Upper lobe of right lung (tissue), 1 donor: Measurements from ENCODE around the gene LLGL2. TPM values are rescaled to one million over a fixed set of nuclear protein-coding genes. Genes with fewer than 3 reads are reported as not detected.

Experiments
- ATAC-seq: fragments of 200-7000 bp; cut with Tn5 transposase; one replicate; pipeline ENCODE4 v1.9.1; 2020; ENCODE audit warnings: mild to moderate bottlenecking, moderate library complexity
- DNase-seq: peaks from one replicate; pipeline ENCODE4 v3.0.0-alpha.2; 2020
- H3K27ac ChIP-seq: fragments of 200-600 bp; one replicate; pipeline ENCODE4 v1.8.0; 2022
- H3K27me3 ChIP-seq: fragments of 200-600 bp; one replicate; pipeline ENCODE4 v1.8.0; 2022; ENCODE audit warnings: mild to moderate bottlenecking
- H3K36me3 ChIP-seq: fragments of 200-600 bp; one replicate; pipeline ENCODE4 v1.8.0; 2022
- H3K4me1 ChIP-seq: fragments of 200-600 bp; one replicate; pipeline ENCODE4 v1.8.0; 2022
- H3K4me3 ChIP-seq: fragments of 200-600 bp; one replicate; pipeline ENCODE4 v1.8.0; 2022; ENCODE audit warnings: mild to moderate bottlenecking
- H3K9me3 ChIP-seq: fragments of 200-600 bp; one replicate; pipeline ENCODE4 v1.8.0; 2022
- intact Hi-C: fragments of 100-400 bp; cut with DNase I; formaldehyde crosslinking; loops from one replicate; pipeline ENCODE4 v1.11.0; 2022
- total RNA-seq: library from RNA; stranded (reverse); fragmentation: NEBNext Ultra II Directional; extraction: Animal tissue kit (Norgen Biotek cat#: 25700); gene quantifications from one replicate; pipeline ENCODE4 v1.2.1, GENCODE V29; 2021
- TF ChIP-seq, protein P1 (sequence below): fragments of 200-600 bp; IDR thresholded peaks from one replicate; pipeline ENCODE4 v1.8.0; 2022; ENCODE audit warnings: antibody characterized with exemption
- donor health status: DM: no; HTN: yes; CAD: no; lungs with severe emphysema.

Gene LLGL2
- total RNA-seq, 1 donor from 2014 or later, result 133 TPM

DNA sequence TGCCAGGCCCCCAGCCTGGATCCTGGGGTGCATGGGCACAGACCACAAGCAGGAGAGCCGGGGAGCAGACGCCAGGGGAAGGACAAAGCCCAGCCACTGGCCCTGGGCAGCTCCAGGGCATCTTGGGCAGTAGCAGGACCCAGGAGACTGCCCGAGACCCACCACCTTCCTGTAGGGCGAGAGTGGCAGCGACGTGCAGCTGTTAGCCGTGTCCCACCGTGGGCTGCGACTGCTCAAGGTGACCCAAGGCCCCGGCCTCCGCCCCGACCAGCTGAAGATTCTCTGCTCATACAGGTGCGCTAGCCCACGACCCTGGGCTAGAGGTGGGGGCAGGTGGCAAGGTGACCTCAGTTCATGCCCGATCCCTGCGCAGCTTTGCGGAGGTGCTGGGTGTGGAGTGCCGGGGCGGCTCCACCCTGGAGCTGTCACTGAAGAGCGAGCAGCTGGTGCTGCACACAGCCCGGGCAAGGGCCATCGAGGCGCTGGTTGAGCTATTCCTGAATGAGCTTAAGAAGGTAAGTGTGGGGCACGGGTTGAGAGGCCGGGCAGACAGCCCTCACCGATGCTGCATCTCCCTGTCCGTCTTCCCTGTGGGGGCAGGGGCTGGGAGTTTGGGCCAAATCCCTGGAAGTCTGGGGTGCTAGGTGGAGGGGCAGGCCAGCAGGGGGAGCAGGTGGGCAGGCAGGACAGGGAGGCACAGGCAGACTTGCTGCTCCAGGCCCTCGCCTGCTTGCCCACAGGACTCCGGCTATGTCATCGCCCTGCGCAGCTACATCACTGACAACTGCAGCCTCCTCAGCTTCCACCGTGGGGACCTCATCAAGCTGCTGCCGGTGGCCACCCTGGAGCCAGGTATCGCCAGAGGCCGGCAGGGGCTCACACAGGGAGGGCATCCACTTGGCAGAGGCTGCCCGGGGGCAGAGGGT, 94.3 kb downstream of the LLGL2 start:
- peak; percentile 12 for ATAC-seq
- TF ChIP-seq, protein P1, sequence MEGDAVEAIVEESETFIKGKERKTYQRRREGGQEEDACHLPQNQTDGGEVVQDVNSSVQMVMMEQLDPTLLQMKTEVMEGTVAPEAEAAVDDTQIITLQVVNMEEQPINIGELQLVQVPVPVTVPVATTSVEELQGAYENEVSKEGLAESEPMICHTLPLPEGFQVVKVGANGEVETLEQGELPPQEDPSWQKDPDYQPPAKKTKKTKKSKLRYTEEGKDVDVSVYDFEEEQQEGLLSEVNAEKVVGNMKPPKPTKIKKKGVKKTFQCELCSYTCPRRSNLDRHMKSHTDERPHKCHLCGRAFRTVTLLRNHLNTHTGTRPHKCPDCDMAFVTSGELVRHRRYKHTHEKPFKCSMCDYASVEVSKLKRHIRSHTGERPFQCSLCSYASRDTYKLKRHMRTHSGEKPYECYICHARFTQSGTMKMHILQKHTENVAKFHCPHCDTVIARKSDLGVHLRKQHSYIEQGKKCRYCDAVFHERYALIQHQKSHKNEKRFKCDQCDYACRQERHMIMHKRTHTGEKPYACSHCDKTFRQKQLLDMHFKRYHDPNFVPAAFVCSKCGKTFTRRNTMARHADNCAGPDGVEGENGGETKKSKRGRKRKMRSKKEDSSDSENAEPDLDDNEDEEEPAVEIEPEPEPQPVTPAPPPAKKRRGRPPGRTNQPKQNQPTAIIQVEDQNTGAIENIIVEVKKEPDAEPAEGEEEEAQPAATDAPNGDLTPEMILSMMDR, result peak; percentile 27
- H3K4me1 ChIP-seq, result no peaks in the 10 kb centered on the region
- intact Hi-C loops, result no loop called here
- H3K27ac ChIP-seq, result no peak overlapping the region
- no peak for DNase-seq
- no peaks in the 10 kb centered on the region for H3K27me3 ChIP-seq
- no peaks in the 10 kb centered on the region for H3K9me3 ChIP-seq
- no peak overlapping the region for H3K4me3 ChIP-seq
- H3K36me3 ChIP-seq, result peaks cover 53% of the 10 kb centered on the region

DNA sequence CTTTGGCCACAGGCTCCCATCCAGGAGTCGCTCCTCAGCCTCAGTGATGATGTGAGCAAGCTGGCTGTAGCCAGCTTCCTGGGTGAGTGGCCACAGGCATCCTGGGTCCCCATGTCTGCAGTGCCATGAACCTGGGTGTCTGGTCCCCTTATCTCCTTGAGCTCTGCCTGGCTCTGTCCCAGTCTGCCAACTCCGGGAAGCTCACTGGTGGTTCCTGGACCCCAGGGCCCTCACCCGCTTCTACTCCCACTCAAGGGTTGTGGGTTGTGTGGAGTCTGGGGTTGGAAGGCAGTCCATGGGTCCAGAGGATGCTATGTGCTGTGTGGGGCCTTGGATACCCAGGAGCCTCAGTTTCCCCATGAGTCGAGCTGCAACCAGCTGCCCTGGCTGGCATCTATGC, 96.0 kb downstream of the LLGL2 start:
- intact Hi-C loops, result no loop called here
- Histone ChIP-seq H3K4me1 (no peaks in the 10 kb centered on the region), H3K27me3 (no peaks in the 10 kb centered on the region), H3K9me3 (no peaks in the 10 kb centered on the region), H3K4me3 (no peak overlapping the region), H3K36me3 (peaks cover 60% of the 10 kb centered on the region), H3K27ac (no peak overlapping the region)
- no peak for ATAC-seq
- TF ChIP-seq, protein P1, result no peak
- no peak for DNase-seq

DNA sequence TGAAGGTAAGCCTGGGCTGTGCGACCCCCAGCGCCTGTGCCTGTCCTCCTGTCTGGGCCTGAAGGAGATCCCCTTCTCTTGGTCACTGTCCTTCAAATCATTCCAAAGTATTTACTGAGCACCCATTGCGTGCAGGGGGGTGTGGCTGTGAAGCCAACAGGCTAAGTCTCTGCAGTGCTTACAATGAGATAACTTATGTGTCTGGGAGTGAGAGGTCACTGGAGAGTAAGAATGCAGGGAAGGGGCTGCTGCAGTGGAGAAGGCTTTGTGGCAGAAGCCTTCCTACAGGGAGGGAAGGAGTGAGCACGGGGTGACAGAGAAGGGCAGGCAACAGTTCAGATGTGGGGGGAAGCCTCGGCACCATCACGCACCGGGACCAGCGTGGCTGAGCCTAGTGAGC, 96.6 kb downstream of the LLGL2 start:
- ATAC-seq (no peak), DNase-seq (no peak)
- H3K9me3 ChIP-seq, result no peaks in the 10 kb centered on the region
- H3K36me3 ChIP-seq, result peaks cover 60% of the 10 kb centered on the region
- TF ChIP-seq, protein P1, result no peak
- intact Hi-C loops, result no loop called here
- no peaks in the 10 kb centered on the region for H3K4me1 ChIP-seq
- H3K27me3 ChIP-seq, result no peaks in the 10 kb centered on the region
- H3K27ac ChIP-seq, result no peak overlapping the region
- H3K4me3 ChIP-seq, result no peak overlapping the region

DNA sequence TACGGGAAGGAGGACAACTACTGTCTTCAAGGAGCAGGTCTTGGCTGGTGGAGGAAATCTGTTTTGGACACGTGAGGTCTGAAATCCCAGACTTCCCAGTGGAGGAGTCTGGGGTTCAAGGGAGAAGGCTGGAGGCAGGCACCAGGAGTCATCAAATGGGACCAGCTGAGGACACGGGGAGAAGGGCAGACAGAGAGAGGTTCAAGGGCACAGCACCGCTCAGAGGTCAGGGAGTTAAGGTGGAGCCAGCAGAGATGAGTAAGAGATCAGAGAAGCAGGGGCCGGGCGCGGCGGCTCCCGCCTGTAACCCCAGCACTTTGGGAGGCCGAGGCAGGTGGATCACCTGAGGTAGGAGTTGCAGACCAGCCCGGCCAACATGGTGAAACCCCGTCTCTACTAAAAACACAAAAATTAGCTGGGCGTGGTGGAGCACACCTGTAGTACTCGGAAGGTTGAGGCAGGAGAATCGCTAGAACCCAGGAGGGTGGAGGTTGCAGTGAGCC, 97.3 kb downstream of the LLGL2 start:
- Histone ChIP-seq H3K27me3 (no peaks in the 10 kb centered on the region), H3K4me3 (no peak overlapping the region), H3K27ac (no peak overlapping the region), H3K9me3 (no peaks in the 10 kb centered on the region), H3K36me3 (peaks cover 62% of the 10 kb centered on the region), H3K4me1 (no peaks in the 10 kb centered on the region)
- no peak for DNase-seq
- TF ChIP-seq, protein P1, result no peak
- intact Hi-C loops, result no loop called here
- ATAC-seq, result no peak

DNA sequence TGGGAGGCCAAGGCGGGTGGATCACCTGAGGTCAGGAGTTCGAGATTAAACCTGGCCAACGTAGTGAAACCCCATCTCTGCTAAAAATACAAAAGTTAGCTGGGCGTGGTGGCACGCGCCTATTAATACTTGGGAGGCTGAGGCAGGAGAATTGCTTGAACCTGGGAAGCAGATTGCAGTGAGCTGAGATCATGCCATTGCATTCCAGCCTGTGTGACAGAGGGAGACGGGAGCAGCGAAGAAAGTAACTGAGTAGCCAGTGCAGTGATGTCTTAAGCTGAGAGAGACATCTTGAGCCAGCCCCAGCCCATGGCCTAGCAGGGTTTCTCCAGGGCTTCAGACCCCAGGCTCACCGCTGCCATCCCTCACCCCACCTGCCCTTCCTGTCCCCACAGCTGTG, 97.9 kb downstream of the LLGL2 start:
- H3K9me3 ChIP-seq, result no peaks in the 10 kb centered on the region
- H3K36me3 ChIP-seq, result peaks cover 56% of the 10 kb centered on the region
- H3K4me3 ChIP-seq, result no peak overlapping the region
- no peaks in the 10 kb centered on the region for H3K4me1 ChIP-seq
- DNase-seq, result no peak
- ATAC-seq, result no peak
- no peaks in the 10 kb centered on the region for H3K27me3 ChIP-seq
- no peak overlapping the region for H3K27ac ChIP-seq
- intact Hi-C loops, result no loop called here
- TF ChIP-seq, protein P1, result no peak
